Prostate gland (tissue), 2 donors: Measurements from ENCODE around the gene TPPP2. TPM values are rescaled to one million over a fixed set of nuclear protein-coding genes. Genes with fewer than 3 reads are reported as not detected.
"Not testable (repeated sequence)": the region's sequence is repeated elsewhere in the genome, so short reads cannot be mapped to it uniquely, and the experiment has no call there.

ENCODE experiments used
- DNase-seq: peaks from one replicate; pipeline ENCODE4 v3.0.0-alpha.2; 2019; ENCODE audit warnings: low spot score
- H3K27ac ChIP-seq, 2 donors: fragments of 200-600 bp; sonication (generic); 2 replicates each; pipeline ENCODE4 v1.5.1; 2017 to 2019
- H3K27me3 ChIP-seq: fragments of 200-600 bp; sonication (generic); replicated peaks from 2 replicates; pipeline ENCODE4 v1.5.1; 2019; ENCODE audit not compliant: insufficient read depth
- H3K36me3 ChIP-seq, 2 donors: fragments of 200-600 bp; sonication (generic); 1 replicate in 1 of 2; 2 replicates in 1 of 2; pipeline versions ENCODE4 v1.5.1 to v1.8.1; 2017 to 2019
- H3K4me1 ChIP-seq: fragments of 200-600 bp; sonication (generic); replicated peaks from 2 replicates; pipeline ENCODE4 v1.5.1; 2019
- H3K4me3 ChIP-seq, 2 donors: fragments of 200-600 bp; sonication (generic); 2 replicates each; pipeline ENCODE4 v1.5.1; 2017 to 2019
- H3K9me3 ChIP-seq: fragments of 200-600 bp; sonication (generic); 2 replicates; pipeline ENCODE4 v1.5.1; 2017
- POLR2A ChIP-seq: fragments of 450-650 bp; IDR thresholded peaks from one replicate; pipeline ENCODE4 v1.6.1; 2016; ENCODE audit warnings: antibody characterized with exemption, mild to moderate bottlenecking
- POLR2AphosphoS5 ChIP-seq: sonication (generic); formaldehyde crosslinking; IDR thresholded peaks from one replicate; pipeline ENCODE4 v1.6.1; 2017; ENCODE audit warnings: antibody characterized with exemption
- WGBS: methylation state at CpG from one replicate; pipeline ENCODE4 v1.1.5; 2018; 5-methylcytosine and 5-hydroxymethylcytosine counted together
- intact Hi-C: fragments of 100-400 bp; cut with DNase I; formaldehyde crosslinking; loops from one replicate; pipeline ENCODE4 v1.14.2; 2022
- total RNA-seq, 2 donors: library from RNA; depleted of rRNA; stranded (reverse); fragments of >200 nt; gene quantifications; one replicate each; pipeline ENCODE4 v1.1.0, GENCODE V29; 2016
- TF ChIP-seq, protein P1 (sequence below), 4 experiments: fragments of 200-600 bp in 2 of 4; fragments of 450-650 bp in 2 of 4; sonication (generic) in 2 of 4; IDR thresholded peaks; 1 replicate in 3 of 4; 2 replicates in 1 of 4; pipeline ENCODE4 v1.5.1; 2016 to 2019; ENCODE audit warnings: antibody characterized with exemption in 4 of 4, mild to moderate bottlenecking in 2 of 4, moderate library complexity in 2 of 4

TPPP2 gene
- total RNA-seq, 2 donors from 2014 or later: 9.4 TPM; not detected in 1

DNA sequence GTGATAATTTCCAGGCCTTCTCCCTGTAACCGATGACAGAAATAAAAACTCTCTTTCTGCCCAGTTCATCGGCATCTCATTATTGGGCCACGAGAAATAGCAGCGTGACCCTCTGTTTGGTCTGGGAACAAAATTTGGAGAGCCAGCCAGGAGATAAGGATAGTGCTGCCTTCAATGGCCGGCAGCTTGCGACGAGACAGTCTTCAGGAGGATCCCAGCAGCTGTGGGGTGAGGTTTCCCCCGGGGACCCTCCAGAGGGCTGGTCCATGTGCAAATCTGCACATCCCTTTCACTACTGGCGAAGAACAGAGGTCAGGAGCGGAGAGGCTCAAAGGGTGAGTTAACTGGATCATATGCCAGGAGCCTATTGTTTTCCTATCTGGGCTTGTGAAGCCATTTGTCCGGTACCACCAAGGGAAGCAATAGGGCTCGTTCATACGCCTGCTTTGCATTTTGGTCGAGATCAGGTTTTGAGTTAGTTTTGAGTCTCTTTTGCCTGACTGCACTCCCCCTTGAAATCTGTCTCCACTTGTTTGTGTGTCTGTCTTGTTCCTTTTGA, 26.1 kb upstream of the TPPP2 start:
- H3K27me3 ChIP-seq: no peaks in the 10 kb centered on the region
- TF ChIP-seq POLR2AphosphoS5: no peak
- TF ChIP-seq POLR2A: no peak
- TF ChIP-seq, protein P1, sequence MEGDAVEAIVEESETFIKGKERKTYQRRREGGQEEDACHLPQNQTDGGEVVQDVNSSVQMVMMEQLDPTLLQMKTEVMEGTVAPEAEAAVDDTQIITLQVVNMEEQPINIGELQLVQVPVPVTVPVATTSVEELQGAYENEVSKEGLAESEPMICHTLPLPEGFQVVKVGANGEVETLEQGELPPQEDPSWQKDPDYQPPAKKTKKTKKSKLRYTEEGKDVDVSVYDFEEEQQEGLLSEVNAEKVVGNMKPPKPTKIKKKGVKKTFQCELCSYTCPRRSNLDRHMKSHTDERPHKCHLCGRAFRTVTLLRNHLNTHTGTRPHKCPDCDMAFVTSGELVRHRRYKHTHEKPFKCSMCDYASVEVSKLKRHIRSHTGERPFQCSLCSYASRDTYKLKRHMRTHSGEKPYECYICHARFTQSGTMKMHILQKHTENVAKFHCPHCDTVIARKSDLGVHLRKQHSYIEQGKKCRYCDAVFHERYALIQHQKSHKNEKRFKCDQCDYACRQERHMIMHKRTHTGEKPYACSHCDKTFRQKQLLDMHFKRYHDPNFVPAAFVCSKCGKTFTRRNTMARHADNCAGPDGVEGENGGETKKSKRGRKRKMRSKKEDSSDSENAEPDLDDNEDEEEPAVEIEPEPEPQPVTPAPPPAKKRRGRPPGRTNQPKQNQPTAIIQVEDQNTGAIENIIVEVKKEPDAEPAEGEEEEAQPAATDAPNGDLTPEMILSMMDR (IDR thresholded peaks at IDR 0.05): no peak
- intact Hi-C loops: no loop called here
- no peak for DNase-seq
- WGBS: 87% methylated on average over 14 of the region's 14 CpGs
- H3K9me3 ChIP-seq: no peaks in the 10 kb centered on the region
- H3K27ac ChIP-seq: no peak overlapping the region
- H3K4me1 ChIP-seq: no peaks in the 10 kb centered on the region
- no peaks in the 10 kb centered on the region for H3K36me3 ChIP-seq
- H3K4me3 ChIP-seq: no peak overlapping the region

DNA sequence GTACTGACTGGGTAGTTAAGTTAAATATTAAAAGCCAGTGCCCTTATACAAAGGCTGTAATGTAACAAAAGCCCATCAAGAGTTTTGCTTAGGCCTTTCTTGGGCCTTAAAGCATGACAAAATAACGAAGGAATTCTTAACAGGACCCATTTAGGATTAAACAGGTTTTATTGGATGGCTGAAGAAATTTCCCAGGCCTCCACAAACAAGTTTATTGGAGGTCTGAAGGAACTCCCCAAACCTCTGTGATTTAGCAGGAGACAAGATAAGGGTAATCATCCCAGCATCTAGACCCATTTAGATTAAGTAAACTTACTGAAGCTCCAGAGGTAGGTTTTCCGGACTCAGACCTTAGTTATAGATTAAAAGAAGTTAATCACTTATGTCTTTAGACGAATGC, 20.3 kb upstream of the TPPP2 start:
- H3K9me3 ChIP-seq: not testable (repeated sequence)

DNA sequence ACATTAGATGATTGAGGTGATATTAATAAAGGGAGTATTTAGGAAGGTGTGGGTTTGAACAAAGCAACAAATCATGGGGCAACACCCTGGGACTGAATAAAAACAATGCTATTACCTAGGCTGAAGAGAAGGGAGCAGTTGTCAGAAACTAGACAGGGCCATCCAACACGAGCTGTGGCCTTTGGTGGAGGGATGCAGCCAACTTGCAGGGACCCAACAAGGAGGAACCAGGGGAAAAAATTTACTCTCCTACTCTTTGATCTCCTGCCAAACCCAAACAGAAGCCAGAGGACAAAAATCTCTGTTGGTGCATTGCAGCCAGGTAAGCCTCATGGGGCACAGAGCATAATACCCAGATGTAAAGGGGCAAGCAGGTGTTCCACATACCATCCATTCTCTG, 18.9 kb upstream of the TPPP2 start:
- H3K4me3 ChIP-seq: no peak overlapping the region

More for the DNA sequence above, 20.3 kb upstream of the TPPP2 start:
- H3K36me3 ChIP-seq, H3K27me3 ChIP-seq, H3K27ac ChIP-seq, H3K4me3 ChIP-seq, H3K4me1 ChIP-seq, DNase-seq, intact Hi-C loops: not testable (repeated sequence)
- 35% methylated on average over 3 of the region's 3 CpGs for WGBS

DNA sequence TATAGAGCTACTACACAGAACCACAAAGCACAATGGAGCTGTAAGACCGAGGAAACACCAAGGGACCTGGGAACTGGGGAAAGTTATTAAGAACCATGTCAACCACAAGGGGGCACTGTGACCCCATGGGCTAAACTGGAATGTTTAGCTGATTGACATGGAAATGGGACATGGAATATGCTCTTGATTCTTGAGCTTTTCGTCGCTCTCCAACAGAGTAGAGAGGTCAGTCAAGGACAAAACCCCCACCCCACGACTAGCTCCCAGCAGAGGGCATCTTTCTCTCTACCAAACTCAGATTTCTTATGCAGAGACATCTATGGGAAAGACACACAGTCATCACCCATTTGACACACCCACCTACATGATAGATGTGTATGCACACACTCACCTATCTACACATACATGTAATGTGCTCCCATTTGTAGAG, 15.2 kb upstream of the TPPP2 start:
- peaks cover 0 to 5% of the 10 kb centered on the region in 2 donors for H3K36me3 ChIP-seq
- intact Hi-C loops: loop anchor here (2.0 to 5.0 kb wide), 2 partner anchors 26 to 78 kb away; no protein-coding TSS in a partner anchor
- H3K9me3 ChIP-seq: no peaks in the 10 kb centered on the region
- no peaks in the 10 kb centered on the region for H3K4me1 ChIP-seq
- H3K4me3 ChIP-seq: no peak overlapping the region
- 0% methylated on average over 4 of the region's 4 CpGs for WGBS
- no peaks in the 10 kb centered on the region for H3K27me3 ChIP-seq
- H3K27ac ChIP-seq: no peak overlapping the region
- peak; percentile 87 for DNase-seq
- TF ChIP-seq POLR2A: no peak
- TF ChIP-seq POLR2AphosphoS5: peak; percentile 87
- TF ChIP-seq, protein P1 (IDR thresholded peaks at IDR 0.05): peak; percentile 91 to 100 (median 94)

More for the DNA sequence above, 18.9 kb upstream of the TPPP2 start:
- Histone ChIP-seq H3K27ac (no peak overlapping the region), H3K9me3 (no peaks in the 10 kb centered on the region), H3K4me1 (no peaks in the 10 kb centered on the region), H3K36me3 (no peaks in the 10 kb centered on the region), H3K27me3 (no peaks in the 10 kb centered on the region)
- WGBS: 39% methylated on average over 1 of the region's 1 CpG
- DNase-seq: no peak
- intact Hi-C loops: no loop called here
- TF ChIP-seq POLR2A (no peak), POLR2AphosphoS5 (no peak)
- TF ChIP-seq, protein P1 (IDR thresholded peaks at IDR 0.05): no peak

DNA sequence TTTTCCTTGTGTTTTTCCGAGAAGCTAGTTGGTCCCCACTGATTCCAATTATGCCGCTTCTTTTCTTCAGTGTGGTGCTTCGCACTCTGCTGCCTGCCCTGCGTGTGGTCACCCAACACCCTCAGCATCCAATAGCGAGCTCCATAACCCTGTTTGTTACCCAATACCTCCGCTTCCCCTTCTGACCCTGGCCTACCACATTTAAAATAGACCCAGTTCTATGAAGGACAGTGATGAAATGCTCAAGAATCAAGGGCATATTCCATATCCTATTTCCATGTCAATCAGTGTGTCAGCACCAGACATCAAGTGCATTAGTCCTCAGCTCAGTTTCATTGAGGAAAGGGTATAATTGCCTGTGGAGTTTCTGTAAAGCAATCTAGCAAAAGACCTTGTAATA, 14.7 kb upstream of the TPPP2 start:
- no peaks in the 10 kb centered on the region for H3K27me3 ChIP-seq
- no peak overlapping the region for H3K27ac ChIP-seq
- no peaks in the 10 kb centered on the region for H3K4me1 ChIP-seq
- H3K4me3 ChIP-seq: no peak overlapping the region
- H3K9me3 ChIP-seq: no peaks in the 10 kb centered on the region
- 78% methylated on average over 6 of the region's 6 CpGs for WGBS
- TF ChIP-seq, protein P1 (IDR thresholded peaks at IDR 0.05): no peak
- TF ChIP-seq POLR2AphosphoS5 (no peak), POLR2A (no peak)
- no peak for DNase-seq
- intact Hi-C loops: loop anchor here (2.0 to 5.0 kb wide), 2 partner anchors 25 to 77 kb away; no protein-coding TSS in a partner anchor
- peaks cover 0 to 5% of the 10 kb centered on the region in 2 donors for H3K36me3 ChIP-seq
